Measurements from ENCODE around the gene WDFY4. TPM values are rescaled to one million over a fixed set of nuclear protein-coding genes. Genes with fewer than 3 reads are reported as not detected.

The WDFY4 gene
- total RNA-seq, 1 experiment from 2014 or later = not detected

- no peaks in the 10 kb centered on the region for H3K27me3 ChIP-seq (ENCODE audit: insufficient read depth, low read length)
- H3K23me2 ChIP-seq (ENCODE audit: insufficient read length, low read depth, low read length, poor library complexity, severe bottlenecking) = no peaks in the 10 kb centered on the region
- H2AK5ac ChIP-seq (ENCODE audit: insufficient read length, low read length) = no peak overlapping the region
- no peak overlapping the region for H3K9ac ChIP-seq (ENCODE audit: extremely low read depth, insufficient read length, low read length)
- Mint-ChIP-seq H3K9me3 (0 out of 5 replicates have a peak, but pooled peaks cover 0 to 3% of the 10 kb centered on the region in 2 experiments), H3K4me3 (no peak overlapping the region), H3K27ac (no peak overlapping the region), H3K36me3 (ENCODE audit: insufficient read depth in 1 of 3, low read depth in 3 of 3) (peaks cover 0 to 4% (median 0%) of the 10 kb centered on the region in 3 experiments; a peak in 2 of 7 replicates), H3K27me3 (ENCODE audit: low read depth) (peaks cover 9% of the 10 kb centered on the region), H3K4me1 (no peaks in the 10 kb centered on the region)
- H3K27ac ChIP-seq (ENCODE audit: insufficient read length, low read depth, low read length) = no peak overlapping the region
- H3K18ac ChIP-seq (ENCODE audit: insufficient read length, low read depth, low read length) = no peak overlapping the region
- no peak overlapping the region for H3K14ac ChIP-seq (ENCODE audit: insufficient read depth, low read length)
- no peaks in the 10 kb centered on the region for H3K4me1 ChIP-seq (ENCODE audit: insufficient read depth, low read length)
- H3K23ac ChIP-seq (ENCODE audit: insufficient read length, low read depth, low read length) = no peak overlapping the region
- no peaks in the 10 kb centered on the region for H3K79me1 ChIP-seq (ENCODE audit: insufficient read depth, low read depth, low read length, poor library complexity, severe bottlenecking)
- H3K56ac ChIP-seq (ENCODE audit: insufficient read length, low read depth, low read length) = no peak overlapping the region
- no peak overlapping the region for H3K4me2 ChIP-seq (ENCODE audit: insufficient read depth, insufficient read length, low read length)
- H4K91ac ChIP-seq (ENCODE audit: insufficient read length, low read depth, low read length) = no peak overlapping the region
- no peak overlapping the region for H2BK15ac ChIP-seq (ENCODE audit: low read depth, low read length)
- no peaks in the 10 kb centered on the region for H3K79me2 ChIP-seq (ENCODE audit: insufficient read depth, low read length)
- no peak overlapping the region for H4K5ac ChIP-seq (ENCODE audit: insufficient read length, low read depth, low read length)
- no peak overlapping the region for H2BK20ac ChIP-seq (ENCODE audit: low read depth, low read length, poor library complexity, severe bottlenecking)
- no peak overlapping the region for H3K4ac ChIP-seq (ENCODE audit: low read depth, low read length)
- no peak overlapping the region for H4K8ac ChIP-seq (replicated peaks; ENCODE audit: insufficient read length, low read depth, low read length)
- H3K9me3 ChIP-seq (ENCODE audit: control insufficient read depth, low read depth, low read length) = no peaks in the 10 kb centered on the region
- H2BK5ac ChIP-seq (ENCODE audit: insufficient read length, low read length) = no peak overlapping the region
- no peak overlapping the region for H3T11ph ChIP-seq (ENCODE audit: low read length)
- no peaks in the 10 kb centered on the region for H4K20me1 ChIP-seq (ENCODE audit: control insufficient read depth, insufficient read depth, insufficient read length)
- H2BK12ac ChIP-seq (ENCODE audit: insufficient read length, low read depth, low read length) = no peak overlapping the region
- H2BK120ac ChIP-seq (ENCODE audit: low read depth, low read length, poor library complexity, severe bottlenecking) = no peak overlapping the region
- H2AFZ ChIP-seq (ENCODE audit: low read length) = no peak overlapping the region
- no peak for TF ChIP-seq CTCF (conservative IDR thresholded peaks at IDR 0.05)
- WGBS (ENCODE audit: extremely low coverage, insufficient read length, low lambda C conversion rate) = 100% methylated on average over 1 of the region's 4 CpGs
- no peak for DNase-seq
These were observed 113.2 kb downstream of the WDFY4 start for GRCh38 chr10:48797830-48798229.

Data from H9 (cell line).